Stimulated activated CD8-positive, alpha-beta memory T cell treated with anti-CD3 and anti-CD28 coated beads, Interleukin-12 subunit alpha, Interleukin-12 subunit beta, amount 100 ng/mL, for 4 hours (primary cell): ENCODE measurements around the gene EFCAB9.

ENCODE experiments used
- DNase-seq: peaks from one replicate; pipeline ENCODE4 v3.0.0-alpha.2; 2020; ENCODE audit warnings: low read depth

The EFCAB9 gene

DNA sequence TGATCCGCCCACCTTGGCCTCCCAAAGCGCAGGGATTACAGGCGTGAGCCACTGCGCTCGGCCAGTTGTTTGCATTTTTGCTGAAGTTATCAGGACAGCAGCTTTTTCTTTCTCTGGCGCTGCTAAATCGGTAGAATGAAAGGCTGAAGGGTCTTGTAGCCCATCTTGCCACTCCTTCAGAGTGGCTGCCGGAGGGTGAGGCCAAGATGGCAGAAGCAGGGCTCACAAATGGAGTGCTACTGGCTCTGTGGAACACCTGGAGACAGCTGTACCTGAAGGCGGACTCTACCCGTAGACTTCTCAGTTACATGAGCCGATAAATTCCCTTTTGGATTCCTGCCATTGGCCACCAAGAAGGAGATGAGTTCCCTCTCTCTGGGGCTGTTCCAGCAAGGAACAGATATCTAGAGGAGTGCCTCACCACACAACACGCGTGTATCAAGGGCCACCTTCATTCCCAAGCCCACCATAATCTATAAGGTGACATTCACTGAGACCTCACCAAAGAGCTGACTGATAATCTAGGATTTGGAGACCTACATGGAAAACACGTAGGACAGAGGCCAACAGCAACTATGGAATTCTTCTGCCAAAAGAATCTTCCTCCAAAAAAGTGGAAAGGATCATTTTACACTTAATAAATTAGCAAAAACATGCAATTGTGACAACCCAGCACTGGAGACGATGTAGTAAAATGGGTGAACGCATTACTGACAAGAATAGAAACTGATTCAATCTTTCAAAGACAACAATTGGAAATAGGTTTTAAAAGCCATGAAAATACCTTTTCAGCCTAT, 27.7 kb upstream of the EFCAB9 start:
- no peak for DNase-seq

DNA sequence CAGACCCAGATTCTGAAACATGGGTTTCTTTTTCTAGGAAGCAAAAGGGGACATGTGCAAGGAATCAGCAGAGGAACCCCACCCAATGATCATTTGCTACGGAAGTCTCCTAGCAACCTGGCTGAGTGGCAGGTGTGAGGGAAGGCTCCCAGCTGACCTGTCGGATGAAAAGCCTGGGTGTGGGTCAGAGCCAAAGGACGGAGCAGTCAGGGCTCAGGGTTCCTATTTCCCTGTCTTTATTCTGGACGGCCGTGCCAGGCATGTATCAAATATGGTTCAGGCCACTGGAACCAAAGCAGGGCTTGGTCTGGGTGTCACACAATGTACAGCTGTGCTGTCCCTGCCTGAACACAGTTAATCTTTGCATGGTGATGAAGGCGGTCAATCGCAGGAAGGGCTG, 26.1 kb upstream of the EFCAB9 start:
- no peak for DNase-seq

DNA sequence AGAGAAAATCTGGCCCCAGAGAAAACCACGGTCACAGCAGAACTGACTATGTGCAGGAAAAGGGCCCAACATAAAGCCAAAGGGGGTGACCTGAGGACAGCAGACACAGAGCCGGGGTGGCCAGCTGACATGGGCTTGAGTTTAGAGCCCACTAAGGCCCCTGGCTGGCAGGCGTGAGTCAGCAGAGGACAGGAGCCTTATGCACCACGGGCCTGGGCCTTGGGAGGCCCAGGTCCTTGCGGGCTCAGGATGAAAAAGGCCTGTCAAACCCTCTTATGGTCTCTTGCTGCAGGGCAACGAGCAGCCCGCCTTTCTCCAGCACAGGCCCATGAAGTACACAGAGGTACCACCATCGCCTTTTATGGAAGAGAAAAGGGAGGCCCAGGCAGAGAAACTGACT, 25.7 kb upstream of the EFCAB9 start:
- DNase-seq, result no peak

DNA sequence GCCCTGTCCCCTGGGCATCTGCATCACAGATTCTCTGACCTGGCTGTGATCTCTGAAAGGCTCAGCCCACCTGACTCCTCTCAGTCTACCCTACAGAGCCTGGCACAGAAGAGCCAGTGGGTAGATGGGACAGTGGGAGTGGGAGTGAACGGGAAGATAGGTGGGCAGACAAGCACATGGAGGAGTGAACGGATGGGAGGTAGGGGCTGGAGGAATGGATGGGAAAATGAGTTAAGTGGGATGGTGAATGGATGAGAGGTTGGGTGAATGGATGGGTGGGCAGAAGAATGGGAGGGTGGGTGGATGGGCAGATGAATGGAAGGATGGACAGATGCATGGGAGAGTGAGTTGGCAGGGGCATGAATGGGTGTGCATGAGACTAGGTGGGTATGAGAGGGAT, 24.8 kb upstream of the EFCAB9 start:
- no peak for DNase-seq

DNA sequence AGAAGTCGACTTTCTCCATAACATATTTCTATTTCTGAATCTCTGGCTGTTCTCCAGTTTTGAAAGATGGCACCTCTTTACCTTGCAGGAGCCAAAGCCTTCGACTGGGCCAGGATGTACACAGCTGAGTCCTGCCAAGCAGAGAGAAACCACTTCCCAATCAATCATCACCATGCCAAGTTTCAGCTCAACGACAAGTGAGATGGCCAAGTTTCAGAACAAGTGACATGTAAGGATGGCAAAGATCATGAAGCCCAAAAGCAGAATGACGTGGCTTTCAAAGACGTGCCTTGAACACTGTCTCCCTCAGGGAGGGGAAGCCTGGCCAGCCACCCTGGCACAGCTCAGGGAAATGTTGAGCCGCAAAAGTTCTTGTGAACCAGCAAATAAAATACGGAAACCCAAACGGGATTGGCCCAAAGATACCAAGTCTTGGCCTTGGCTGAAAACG, 23.7 kb upstream of the EFCAB9 start:
- DNase-seq, result no peak

DNA sequence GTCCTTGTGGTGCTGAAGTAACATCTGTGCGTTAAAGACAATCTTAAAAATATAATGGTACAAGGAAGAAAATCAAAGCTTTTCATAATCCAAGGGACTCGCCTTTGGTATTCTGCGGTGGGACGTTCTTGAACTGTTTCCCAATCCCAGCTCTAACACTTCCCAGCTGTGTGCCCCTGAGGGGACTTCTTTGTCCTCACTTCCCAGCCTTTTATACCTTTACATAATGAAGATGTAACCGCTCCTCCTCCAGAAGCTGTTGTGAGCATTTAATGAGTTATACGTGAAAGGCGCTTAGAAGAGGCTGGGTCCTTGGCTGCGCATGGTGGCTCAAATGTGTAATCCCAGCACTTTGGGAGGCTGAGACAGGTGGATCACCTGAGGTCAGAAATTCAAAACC, 22.9 kb upstream of the EFCAB9 start:
- DNase-seq, result no peak

DNA sequence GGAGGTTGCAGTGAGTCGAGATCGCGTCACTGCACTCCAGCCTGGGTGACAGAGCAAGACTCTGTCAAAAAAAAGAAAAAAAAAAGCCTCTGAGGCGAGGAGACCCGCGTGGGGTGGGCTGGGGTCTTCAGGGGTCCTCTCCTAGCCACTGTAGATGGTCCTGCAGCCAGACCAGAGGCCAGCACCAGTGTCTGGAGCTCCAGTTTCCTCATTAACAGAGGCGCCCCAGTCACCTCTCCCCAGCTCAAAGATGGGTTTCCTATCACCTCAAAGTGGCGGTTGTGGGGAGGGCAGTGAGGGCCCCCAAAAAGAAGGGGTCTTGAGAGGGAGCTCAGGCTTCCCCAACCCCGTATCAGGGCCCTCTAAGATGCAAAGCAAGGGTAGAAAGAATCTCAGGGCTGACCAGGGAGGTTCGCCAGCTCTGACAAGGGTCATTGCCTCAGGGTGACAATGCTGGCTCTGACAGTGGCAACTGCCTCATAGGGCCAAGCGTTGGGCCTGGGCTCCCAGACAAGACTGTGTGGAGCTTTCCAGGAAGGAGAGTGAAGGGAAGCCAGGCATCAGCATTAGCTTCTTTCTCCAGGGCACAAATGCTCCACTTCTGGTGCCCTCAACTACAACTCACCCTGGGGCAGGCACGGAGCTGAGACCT, 20.9 kb upstream of the EFCAB9 start:
- no peak for DNase-seq

DNA sequence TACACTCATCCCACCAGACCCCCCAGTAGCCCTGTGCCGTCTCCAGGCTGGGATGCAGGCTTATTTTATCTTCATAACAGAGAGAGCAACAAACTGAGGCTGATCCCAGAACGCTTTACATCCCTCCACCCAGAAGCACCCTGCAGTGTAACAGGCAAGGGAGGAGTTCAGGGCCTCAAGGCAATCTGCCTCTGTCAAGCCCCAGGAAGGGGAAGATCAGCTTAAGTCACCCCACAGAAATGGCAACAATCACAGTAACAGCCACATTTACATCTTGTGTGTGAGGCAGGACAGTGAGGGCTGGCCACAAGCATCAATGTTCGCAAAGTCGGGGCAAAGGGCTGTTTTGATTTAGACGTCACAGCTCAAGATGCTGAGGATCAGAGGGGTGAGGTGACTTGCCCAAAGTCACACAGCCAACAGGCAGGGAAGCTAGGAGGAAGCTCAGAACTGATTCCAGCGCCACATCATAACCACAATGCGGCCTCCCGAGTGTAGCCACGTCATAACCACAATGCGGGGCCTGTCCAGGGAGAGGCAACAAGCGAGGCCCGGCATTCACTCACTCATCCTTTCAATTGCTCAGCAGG, 20.3 kb upstream of the EFCAB9 start:
- DNase-seq, result peak; percentile 59

DNA sequence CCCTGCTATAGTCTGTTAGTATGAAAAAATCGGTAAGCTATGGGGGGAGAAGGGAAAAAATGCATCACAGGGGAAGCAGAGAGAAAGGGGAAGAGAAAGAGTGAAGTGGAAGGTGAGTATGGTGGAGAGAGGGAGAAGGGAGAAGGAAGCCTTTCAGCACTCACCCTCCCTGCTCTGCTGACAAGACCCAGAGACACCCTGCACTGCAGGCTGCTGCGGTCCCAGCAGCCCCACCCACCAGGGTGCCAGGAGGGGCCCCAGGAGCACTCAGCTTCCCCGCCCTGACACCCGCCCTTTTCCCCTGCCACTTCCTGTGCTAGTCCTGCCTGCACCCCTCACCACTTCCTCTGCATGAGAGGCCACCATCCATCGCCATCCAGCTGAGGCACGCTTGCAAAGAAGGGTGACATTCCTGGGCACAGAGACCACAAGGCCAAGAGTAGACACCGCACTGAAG, 18.7 kb upstream of the EFCAB9 start:
- DNase-seq, result peak; percentile 82

DNA sequence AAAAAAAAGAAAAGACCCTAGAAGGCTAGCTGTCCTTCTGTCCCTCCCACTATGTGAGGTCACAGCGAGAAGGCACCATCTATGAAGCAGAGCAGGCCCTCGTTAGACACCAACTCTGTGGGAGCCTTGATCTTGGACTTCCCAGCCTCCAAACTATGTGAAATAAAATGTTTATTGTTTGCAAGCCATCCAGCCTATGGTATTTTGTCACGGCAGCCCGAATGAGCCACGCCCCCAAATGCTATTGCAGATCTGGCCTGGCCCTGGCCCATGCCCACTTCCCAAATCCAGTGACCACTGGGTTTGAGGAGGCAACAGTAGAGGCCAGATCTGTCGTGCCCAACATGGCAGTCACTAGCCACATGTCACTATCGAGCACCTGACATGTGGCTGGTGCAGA, 16.8 kb upstream of the EFCAB9 start:
- DNase-seq, result no peak

DNA sequence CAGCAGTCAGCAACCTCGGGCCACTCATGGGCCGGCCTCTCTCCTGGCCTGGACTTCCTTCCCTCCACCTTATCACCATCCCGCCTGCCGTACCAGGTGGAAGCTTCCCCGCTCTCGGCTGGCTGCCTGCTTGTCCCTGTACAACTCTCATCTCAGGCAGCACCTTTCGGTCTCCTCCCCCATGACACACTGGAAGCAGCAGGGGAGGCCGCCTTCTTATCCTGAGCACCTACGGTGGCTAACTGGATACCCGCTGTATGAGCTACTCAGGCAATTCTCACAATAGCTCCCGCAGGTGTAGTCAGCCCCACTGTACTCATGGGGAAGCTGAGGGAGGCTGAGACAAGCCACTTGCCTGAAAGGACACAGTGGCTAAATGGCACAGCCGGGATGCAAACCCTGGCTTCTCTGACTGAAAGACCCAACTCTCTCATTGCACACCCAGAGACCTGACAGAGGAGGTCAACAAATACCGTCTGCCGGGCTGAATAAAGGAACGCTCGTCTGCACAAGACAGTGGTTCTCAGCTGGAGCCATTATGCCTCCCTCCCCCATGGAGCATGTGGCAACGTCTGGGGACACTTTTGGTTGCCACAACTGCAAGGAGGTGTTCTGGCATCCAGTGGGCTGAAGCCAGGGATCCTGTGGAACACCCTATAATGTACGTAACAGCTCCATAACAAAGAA, 15.5 kb upstream of the EFCAB9 start:
- no peak for DNase-seq

DNA sequence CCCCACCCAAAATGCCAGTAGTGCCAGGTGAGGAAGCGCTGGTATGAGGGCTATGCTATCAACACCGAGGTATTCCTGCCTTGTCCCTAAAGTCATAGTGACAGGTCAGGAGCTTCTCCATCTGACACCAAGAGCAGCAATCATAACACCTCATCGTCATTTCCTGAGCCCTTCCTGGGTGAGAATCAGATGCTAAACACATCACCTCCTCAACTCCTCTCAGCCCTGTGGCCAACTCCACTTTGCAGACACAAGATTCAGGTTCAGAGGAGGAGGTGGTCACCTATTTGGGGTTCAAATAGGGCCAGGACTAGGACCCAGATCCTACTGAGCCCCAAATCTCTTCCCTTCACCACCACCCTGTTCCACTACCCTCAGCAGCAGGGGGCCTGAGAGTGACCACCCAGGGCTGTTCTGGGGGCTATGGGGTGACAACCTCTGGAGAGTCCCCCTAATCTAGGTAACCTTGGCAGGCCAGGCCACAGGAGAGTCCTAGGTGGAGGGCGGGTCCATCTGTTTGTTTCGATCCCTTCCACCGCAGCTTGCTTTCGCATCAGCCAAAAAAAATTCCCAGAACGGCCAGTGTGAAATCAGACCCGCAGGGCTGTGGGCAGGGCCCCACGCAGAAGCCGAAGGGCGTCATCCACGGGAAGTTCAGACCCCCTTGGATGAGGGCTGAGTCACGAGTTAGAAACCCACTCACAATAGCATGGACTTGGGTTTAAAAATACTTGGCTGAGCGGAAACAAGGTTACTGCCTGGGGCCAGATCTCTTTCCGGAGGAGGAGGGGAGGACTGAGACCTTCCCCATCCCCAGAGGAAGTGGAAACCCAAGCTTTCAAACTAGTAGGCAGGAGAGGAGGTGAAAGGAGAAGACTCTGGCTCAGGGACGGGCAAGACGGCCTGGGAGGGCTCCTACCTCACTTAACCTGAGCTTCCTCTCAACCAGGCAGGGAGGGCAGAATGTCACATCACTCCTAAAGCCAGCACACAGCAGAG, 14.7 kb upstream of the EFCAB9 start:
- no peak for DNase-seq

DNA sequence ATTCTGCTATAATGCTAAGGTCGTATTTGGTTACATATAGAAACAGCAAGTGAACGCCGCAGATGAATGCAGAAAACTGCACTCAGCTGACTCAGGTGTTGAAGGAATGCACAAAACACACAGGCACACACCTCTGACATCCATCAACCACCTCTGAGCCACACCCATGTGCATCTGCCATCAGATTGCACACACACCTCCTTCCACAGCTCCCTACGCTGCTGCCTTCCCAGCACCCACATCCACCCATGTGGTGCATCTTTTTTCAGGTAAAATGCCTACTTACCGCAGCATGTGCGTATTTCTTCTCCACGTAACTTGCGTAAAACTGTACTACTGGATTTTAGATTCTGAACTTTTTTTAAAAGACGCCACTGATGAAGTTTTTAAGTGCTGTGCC, 13.0 kb upstream of the EFCAB9 start:
- no peak for DNase-seq

DNA sequence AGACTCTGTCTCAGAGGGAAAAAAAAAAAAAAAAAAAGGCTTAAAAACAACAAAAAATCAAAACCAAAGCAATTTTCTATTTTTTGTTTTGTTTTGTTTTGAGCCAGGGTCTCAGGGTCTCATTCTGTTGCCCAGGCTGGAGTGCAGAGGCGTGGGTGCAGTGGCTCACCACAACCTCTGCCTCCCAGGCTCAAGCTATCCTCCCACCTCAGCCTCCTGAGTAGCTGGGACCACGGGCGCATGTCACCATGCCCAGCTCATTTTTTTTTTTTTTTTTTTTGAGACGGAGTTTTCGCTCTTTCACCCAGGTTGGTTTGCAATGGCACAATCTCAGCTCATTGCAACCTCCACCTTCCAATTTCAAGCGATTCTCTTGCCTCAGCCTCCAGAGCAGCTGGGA, 11.7 kb upstream of the EFCAB9 start:
- DNase-seq, result no peak

DNA sequence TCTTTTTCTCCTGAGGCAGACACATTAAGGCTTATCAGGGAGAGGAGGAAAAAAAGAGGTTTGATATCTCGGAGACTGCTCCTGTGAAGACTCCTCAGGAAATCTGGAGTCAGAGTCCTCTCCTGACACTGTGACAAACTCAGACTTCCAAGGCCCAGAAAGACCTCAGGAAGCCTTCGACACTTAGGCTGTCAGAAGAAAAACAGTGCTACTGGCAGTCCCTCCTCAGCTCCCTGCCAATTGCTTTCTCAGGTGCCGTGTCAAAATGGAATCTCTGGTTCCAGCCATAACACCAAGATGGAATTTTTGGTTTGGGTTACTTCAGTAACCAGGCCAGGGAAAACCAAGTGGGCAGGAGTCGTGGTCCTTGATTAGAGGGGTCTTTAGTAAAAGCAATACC, 10.1 kb upstream of the EFCAB9 start:
- DNase-seq, result no peak

DNA sequence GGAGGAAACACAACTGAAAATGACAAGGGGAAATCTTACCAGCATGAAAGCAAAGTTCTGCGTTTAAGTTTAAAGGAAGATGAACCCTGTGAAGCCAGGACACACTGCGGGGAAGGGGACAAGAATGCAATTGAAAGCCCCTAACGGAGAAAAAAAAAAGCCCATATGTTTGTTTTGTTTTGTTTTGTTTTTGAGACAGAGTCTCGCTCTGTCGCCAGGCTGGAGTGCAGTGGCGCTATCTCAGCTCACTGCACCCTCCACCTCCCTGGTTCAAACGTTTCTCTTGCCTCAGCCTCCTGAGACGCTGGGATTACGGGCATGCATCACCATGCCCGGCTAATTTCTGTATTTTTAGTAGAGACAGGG, 8.9 kb upstream of the EFCAB9 start:
- DNase-seq, result no peak

DNA sequence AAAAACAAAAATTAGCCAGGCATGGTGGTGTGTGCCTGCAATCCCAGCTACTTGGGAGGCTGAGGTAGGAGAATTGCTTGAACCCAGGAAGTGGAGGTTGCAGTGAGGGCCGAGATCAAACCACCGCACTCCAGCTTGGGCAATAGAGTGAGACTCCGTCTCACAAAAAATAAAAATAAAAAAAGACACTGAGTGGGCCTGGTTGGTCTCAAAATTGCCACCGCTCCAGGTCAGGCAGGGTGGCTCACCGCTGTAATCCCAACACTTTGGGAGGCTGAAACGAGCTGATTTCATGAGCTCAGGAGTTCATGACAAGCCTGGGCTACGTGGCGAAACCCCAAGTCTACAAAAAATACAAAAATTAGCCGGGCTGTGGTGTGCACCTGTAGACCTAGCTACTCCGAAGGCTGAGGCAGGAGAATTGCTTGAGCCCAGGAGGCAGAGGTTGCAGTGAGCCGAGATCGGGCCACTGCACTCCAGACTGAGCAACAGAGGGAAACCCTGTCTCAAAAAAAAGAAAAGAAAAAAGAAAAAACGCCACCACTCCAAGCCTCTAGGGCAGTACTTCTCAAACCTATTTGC, 7.8 kb upstream of the EFCAB9 start:
- DNase-seq, result no peak

DNA sequence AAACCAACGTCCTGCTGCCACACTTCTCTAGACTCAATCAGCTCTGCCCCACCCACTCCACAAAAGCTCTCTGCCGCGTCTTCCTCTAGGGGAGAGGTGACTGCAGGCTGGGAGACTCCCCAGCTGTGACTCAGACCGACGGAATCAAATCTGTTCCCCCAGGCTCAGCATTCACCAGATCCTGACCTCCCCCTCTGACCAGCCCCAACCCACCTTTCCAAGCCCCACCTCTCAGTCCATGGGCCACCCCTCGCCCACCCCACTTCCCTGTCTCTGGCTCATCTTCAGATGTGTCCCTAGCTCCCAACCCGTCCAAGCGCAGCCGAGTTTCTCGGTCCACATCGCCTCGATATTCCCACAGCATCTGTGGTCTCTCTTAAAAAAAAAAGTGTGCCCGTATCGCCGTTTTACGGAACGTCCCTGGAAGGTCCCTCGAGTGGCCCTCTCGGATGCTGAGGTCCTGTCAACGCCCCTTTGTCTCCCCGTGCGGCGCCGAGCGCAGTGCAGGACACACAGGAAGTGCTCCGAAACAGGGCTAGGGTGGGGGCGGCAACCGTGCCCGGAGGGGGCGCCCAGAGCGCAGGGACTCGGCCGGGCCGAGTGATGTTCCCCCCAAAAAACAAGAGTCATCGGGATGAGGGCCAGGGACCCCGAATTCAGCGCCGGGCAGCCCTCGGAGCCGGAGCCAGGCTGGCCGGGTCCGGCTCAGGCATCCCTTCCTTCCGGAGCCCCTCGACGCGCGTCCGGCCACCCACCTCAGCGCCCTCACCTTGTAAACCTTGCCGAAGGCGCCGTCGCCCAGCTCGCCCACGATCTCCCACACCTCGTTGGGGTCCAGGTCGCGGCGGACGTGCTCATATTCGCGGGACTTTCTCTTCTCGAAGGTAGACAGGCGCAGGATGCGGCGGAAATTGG, 6.6 kb upstream of the EFCAB9 start:
- DNase-seq, result peak; percentile 53

DNA sequence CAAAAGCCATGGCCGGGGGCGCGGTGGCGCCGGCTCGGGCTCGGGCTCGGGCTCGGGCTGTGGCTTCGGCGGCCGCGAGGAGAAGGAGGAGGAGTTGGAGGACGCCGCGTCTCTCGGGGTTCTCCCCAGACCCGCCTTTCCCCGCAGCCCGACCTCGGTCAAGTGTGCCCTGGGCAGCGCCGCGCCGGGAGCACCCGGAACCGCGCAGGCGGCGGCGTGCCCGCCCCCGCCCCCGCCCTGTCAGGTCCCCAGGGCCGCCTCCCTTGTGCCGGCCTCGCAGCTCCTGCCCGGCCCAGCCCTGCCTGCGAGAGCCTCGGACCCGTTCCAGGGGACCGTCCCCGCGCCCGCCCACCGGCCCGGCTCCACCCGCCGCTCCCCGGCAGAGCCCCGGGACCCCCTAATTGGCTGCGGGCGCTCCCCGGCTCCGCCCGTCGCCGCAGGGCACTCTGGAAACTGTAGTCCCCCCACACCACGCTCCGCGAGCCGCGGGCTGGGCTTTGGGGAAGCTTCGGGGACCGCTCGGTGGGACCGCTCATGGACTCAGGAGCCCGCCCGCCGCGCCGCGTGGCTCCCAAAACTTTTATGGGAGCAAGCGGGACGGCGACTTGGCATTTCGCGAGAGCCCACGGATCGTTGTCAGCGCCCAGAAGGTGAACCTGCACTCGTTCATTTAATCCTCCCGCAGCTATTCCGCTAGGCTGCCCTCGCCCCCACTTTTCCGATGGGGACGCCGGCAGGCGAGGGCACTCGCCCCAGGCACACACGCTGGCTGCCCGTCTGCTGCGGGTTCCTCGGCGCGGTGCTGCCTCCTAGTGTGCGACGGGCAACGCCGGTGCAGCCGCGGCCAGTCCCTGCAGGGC, 5.7 kb upstream of the EFCAB9 start, which contains the start of gene STK10:
Gene STK10 (minus strand): TSS at position 192 of the 860 bp plus-strand sequence. CDS start 182 bp downstream, at position 10.
- DNase-seq, result peak; percentile 90
